ENCODE results near the gene ERVH48-1.
"Not testable (repeated sequence)": the region's sequence is repeated elsewhere in the genome, so short reads cannot be mapped to it uniquely, and the experiment has no call there.

ERVH48-1 gene

DNA sequence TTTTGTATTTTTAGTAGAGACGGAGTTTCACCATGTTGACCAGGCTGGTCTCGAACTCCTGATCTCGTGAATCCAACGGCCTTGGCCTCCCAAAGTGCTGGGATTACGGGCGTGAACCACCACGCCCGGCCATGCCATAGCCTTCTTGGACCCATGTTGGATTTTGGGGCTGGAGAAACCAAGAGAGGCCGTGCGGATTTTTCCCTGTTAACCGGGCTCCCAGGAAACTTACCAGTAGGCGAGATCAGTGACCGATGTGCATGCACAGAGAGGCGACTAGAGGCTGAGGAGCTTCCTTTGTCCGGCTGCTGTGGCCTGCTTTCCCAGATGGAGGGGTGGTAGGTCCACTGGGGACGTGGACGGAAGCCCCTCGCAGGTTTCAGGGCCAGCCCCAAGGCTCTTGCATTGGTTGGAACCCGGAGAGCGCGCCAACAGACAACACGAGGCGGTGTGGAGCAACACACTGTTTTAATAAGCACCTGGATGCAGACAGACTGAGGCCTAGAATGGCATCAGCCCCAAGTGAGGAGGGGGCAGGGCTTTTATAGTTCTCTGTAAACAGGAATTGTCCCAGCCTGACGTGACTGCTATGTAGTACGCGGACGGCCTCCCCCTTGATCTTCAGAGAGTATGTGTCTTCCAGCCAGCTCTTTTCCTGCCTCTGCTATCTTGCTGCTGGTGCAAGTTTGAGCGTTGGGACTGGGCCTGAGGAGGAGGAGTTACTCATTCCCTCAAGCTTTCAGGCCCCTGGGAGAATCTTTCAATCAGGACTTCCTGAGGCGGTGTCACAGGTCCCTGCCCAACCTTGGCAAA is at the start of gene ERVH48-1:
Gene ERVH48-1, minus strand, starts transcription at position 517 of the 813 bp plus-strand sequence. CDS start 6,624 bp downstream, outside the sequence.
- DNase-seq, result no peak

DNA sequence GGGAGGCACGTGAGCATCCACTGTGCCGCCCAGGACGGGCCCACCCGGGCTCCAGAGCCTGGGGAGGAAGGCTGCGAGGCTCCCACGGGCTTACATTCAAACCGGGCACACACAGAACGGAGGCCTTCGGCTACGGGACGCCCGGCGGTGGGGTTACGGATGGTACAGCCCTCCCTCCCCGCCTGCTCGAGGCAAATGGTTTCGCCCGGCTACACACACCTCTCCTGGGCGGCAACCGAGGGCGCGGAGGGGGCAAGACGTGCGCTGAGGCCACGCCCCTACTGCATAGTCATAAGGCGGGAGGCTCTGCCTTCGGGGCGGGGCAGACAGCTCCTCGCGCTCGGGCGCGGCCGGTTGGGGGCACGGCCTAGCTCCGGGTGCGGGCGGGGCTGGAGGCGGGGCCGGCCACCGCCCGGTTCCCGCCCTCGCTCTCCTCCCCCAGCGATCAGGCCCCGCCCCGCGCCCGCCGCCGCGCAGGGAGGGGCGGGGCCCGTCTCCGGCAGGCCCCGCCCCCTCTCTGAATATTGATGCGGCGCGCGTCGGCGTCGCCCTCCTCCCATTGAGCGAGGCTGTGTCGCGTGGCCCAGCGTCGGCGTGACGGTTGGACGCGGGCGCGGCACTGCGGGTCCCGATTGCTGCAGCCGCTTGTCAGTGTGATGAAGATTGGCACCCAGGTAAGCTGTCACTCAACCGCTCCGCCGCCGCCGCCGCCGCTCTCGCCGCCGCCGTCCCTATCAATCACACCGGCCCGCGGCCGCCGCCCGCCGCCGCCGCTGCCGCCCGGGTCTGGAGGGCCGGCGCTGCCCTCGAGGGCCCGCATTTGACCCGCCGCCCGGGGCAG is 48.8 kb upstream of the ERVH48-1 start, which contains the start of gene PKNOX1:
Gene PKNOX1, plus strand, starts transcription at position 572 of the 841 bp plus-strand sequence. CDS start 29,820 bp downstream, outside the sequence.
- peak; percentile 98 for DNase-seq

- peak; percentile 82 for DNase-seq
Observed at GRCh38 chr21:42973309-42973990, 48.0 kb upstream of the ERVH48-1 start.

- DNase-seq, result peak; percentile 75
Observed at GRCh38 chr21:42971897-42972275, 46.5 kb upstream of the ERVH48-1 start.

DNA sequence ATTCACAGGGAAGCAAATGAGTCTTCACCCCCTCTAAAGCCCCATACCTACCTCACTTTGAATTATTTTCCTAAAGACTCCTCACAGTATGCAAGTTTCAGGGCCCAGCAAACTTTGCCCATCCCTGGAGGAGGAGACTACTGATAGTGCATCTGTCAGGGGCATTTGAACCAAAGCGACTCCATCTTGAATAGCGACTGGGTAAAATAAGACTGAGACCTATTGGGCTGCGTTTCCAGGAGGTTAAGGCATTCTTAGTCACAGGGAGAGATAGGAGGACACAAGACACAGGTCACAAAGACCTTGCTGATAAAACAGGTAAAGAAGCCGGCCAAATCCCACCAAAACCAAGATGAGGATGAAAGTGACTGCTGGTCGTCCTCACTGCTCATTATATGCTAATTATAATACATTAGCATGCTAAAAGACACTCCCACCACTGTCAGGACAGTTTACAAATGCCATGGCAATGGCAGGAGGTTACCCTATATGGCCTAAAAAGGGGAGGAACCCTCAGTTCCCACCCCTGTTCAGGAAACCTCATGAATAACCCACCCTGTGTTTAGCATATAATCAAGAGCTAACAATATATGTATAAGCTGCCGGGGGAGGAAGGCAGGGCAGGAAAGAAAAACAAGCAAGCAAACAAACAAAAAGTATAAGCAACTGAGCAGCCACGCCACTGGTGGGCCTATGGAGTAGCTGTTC is 45.7 kb upstream of the ERVH48-1 start:
- DNase-seq, result no peak

- no peak for DNase-seq
Observed at GRCh38 chr21:42969193-42969600, 43.8 kb upstream of the ERVH48-1 start.

- not testable (repeated sequence) for DNase-seq
Observed at GRCh38 chr21:42967616-42968015, 42.2 kb upstream of the ERVH48-1 start.

DNA sequence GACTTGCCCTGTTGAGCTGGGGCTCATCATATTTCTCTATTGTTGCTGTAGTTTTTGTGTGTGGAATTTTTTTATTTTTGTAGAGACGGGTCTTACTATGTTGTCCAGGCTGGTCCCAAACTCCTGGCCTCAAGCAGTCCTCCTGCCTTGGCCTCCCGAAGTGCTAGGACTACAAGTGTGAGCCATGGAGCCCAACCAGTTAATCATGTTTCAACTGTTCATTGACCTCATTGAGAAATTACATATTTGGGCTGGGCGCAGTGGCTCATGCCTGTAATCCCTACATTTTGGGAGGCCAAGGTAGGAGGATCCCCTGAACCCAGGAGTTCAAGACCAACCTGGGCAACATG is 39.8 kb upstream of the ERVH48-1 start:
- no peak for DNase-seq

DNA sequence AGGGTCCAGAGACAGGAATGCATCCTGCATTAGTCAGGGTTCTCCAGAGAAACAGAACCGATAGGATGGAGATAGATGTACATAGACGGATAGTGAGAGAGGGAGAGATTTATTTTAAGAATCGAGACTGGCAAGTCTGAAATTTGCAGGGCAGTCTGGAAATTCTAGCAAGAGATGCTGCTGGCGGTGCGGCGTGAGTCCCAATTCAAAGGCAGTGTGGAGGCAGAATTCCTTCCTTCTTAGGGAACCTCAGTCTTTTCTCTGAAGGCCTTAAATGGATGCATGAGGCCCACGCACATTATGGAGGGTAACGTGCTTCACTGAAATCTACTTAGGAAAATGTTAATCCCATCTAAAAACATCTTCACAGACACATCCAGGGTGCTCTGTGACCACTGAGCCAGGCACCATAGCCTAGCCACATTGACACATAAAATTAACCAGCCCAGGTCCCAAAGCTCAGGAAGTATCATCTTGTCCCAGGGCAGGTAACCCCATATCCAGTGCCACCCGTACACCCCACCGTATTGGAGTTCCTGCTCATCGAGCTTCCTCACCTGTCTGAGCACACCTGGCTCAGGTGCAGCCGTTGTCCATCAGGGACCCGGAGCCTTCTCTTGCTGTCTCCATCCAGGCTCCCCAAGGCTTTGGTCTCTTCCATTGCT is 39.2 kb upstream of the ERVH48-1 start:
- DNase-seq, result no peak

DNA sequence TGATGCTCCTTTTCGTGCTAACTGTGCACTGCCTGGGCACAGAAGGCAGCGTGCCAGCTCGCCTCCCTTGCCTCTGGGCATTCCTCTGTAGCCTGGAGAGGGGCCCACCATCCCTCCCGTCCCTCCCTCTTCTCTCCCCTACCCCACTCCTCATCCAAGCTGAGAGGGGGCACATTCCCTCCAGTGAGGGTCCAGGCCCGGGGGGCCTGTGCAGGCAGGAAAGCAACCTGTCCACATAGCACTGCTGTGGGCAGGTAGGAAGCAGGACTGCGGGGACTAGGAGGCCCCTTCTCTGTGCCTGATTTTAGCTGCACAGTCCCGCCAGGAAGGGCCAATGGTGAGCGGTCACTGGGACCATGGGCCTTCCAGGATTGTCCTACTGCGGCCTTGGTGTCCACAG is 38.7 kb upstream of the ERVH48-1 start:
- DNase-seq, result no peak

DNA sequence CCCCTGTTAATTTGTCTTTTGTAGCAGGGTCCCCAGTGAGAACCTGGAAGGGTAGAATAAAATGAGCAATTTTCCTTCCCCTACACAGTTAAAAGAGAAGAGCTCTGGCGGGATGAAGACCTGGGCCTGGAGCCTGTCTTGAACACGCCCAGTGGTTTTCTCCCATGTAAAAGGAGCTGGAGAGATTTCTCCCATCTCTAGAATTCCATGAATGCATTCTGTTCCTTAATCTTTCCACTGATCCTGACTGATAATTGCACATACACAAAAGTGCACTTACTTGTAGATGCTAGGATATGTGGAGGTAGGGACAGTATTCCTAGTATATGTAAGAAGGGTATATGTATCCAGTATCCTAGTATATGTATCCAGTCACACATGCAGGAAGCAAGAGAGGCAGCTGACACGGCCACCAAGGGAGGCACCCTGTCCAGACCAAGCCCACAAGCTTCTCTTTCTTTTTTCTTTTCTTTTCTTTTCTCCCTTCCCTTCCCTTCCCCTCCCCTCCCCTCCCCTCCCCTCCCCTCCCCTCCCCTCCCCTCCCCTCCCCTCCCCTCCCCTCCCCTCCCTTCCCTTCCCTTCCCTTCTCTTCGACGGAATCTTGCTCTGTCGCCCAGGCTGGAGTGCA is 37.1 kb upstream of the ERVH48-1 start:
- no peak for DNase-seq

GRCh38 chr21:42959728-42960127 is 34.3 kb upstream of the ERVH48-1 start:
- DNase-seq, result no peak

DNA sequence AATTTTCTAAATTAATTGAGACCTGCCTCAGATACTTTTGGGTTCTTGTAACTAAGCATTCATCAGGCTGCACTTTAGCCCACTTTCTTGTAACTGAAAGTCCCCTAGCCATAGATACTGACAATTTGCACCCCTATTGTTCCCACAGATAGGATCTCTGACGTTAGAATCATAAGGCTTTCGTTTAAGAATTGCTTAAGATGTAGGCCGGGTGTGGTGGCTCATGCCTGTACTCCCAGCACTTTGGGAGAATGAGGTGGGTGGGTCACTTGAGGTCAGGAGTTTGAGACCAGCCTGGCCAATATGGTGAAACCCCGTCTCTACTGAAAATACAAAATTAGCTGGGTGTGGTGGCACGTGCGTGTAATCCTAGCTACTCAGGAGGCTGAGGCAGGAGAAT is 32.7 kb upstream of the ERVH48-1 start:
- DNase-seq, result not testable (repeated sequence)

GRCh38 chr21:42956824-42957630 is 31.6 kb upstream of the ERVH48-1 start:
- DNase-seq, result no peak

DNA sequence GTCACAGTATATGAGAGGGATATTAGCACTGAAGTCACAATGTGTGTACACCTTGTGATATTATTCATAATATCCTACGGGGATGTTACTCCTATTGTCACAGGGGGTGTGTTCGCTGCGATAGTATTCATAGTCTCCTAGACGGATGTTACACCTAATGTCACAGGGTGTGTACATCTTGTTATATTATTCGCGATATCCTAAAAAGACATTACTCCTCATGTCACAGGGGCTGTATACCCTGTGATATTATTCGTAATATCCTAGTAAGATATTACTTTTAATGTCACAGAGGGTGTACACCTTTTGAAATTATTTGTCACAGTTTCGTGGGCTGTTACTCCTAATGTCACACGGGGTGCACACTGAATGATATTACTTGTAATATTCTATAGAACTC is 25.8 kb upstream of the ERVH48-1 start:
- DNase-seq, result not testable (repeated sequence)

DNA sequence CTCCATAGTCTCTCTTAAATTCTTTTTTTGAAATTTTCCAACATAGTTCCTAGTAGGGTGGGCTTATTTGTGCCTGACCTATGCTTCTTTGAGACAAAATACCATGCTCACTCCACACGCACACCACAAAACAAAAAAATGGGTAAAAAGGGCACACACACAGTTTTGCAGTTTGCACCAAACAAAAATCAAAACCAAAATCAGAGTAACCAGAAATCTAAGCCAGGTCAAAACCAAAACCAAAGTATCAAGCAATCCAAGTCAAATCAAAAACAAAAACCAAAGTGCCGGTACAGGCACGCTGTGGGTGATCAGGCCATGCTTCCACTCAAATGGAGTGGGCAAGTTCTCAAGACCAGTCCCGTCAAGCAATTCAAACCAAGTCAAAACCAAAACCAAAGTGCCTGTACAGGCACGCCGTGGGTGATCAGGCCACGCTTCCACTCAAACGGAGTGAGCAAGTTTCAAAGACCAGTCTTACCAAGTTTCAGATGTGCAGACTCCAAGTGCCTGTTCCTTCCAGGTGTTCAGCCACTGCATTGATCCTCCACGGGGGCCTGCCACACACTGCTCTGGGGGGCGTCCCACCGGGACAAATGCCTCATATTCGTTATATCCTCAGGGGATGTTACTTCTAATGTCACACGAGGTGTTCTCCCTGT is 23.8 kb upstream of the ERVH48-1 start:
- DNase-seq, result not testable (repeated sequence)

GRCh38 chr21:42942244-42942643 is 16.8 kb upstream of the ERVH48-1 start:
- no peak for DNase-seq

DNA sequence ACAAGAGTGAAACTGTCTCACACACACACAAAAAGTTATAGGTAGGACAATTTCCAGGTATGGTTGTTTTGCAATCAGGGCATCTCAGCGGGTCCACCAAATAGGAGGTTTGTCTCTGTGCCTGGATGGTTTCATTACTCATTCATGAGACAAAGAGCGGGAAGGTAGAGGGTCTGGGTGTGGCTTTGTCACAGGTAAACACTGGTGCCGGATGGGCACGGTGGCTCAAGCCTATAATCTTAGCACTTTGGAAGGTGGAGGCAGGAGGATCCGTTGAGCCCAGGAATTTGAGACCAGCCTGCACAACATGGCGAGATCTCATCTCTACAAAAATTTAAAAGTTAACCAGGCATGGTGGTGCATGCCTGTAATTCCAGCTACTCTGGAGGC is 16.3 kb upstream of the ERVH48-1 start:
- no peak for DNase-seq

DNA sequence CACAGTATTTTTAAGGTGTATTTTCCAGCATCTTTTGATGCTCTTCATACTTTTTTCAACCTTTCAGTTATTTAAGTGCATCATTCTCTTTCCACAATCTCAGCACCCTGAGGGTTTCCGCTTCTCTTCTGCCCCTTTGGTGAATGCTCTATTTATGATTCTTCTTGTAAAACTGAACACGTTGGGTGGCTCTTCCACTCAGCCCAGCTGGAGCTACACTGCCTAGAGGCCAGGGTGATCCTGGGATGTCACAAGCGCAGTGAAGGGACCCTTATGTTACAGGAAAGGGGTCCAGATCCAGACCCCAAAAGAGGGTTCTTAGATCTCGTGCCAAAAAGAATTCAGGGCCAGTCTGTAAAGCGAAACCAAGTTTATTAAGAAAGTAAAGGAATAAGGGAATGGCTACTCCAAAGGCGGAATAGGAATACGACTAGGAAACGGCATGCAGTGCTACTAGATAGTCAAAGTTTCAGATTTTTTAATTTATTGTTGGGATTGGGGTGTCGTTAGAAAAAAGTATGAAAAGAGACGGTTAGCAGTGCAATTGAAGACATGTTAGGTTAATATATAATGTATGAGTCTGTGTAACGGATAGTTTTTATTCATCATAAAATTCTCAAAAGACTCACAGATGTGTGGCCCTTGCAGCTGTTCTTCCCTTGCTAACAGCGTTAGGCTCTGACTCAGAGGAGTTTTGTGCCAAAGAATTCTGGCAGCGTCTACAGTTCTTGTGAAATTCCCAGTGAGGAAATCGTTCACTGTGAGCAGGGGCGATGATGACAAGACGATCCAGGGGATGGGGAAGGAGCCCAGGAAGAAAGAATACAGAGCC is 14.4 kb upstream of the ERVH48-1 start:
- DNase-seq, result no peak

All from NCI-H146 (cell line).